ENCODE results near the gene LACRT. TPM values are rescaled to one million over a fixed set of nuclear protein-coding genes. Genes with fewer than 3 reads are reported as not detected.

LACRT gene
- total RNA-seq, 1 donor from 2014 or later: not detected

- no peak for DNase-seq (ENCODE audit: low read depth, low spot score)
- Mint-ChIP-seq H3K36me3 (ENCODE audit: low read depth) (no peaks in the 10 kb centered on the region), H3K9me3 (no peaks in the 10 kb centered on the region), H3K4me1 (no peaks in the 10 kb centered on the region), H3K27me3 (ENCODE audit: low read depth) (peaks cover 53% of the 10 kb centered on the region), H3K27ac (ENCODE audit: unreplicated experiment) (no peak overlapping the region), H3K4me3 (no peak overlapping the region)
- TF ChIP-seq, protein P1, sequence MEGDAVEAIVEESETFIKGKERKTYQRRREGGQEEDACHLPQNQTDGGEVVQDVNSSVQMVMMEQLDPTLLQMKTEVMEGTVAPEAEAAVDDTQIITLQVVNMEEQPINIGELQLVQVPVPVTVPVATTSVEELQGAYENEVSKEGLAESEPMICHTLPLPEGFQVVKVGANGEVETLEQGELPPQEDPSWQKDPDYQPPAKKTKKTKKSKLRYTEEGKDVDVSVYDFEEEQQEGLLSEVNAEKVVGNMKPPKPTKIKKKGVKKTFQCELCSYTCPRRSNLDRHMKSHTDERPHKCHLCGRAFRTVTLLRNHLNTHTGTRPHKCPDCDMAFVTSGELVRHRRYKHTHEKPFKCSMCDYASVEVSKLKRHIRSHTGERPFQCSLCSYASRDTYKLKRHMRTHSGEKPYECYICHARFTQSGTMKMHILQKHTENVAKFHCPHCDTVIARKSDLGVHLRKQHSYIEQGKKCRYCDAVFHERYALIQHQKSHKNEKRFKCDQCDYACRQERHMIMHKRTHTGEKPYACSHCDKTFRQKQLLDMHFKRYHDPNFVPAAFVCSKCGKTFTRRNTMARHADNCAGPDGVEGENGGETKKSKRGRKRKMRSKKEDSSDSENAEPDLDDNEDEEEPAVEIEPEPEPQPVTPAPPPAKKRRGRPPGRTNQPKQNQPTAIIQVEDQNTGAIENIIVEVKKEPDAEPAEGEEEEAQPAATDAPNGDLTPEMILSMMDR (conservative IDR thresholded peaks at IDR 0.05): no peak
These were observed 23.0 kb downstream of the LACRT start for GRCh38 chr12:54611715-54612149.

GRCh38 chr12:54608769-54609168, 25.9 kb downstream of the LACRT start:
- Mint-ChIP-seq H3K27me3 (ENCODE audit: low read depth) (peaks cover 32% of the 10 kb centered on the region), H3K4me1 (no peaks in the 10 kb centered on the region), H3K27ac (ENCODE audit: unreplicated experiment) (no peak overlapping the region), H3K9me3 (no peaks in the 10 kb centered on the region), H3K36me3 (ENCODE audit: low read depth) (no peaks in the 10 kb centered on the region), H3K4me3 (no peak overlapping the region)
- DNase-seq (ENCODE audit: low read depth, low spot score): no peak
- TF ChIP-seq, protein P1 (conservative IDR thresholded peaks at IDR 0.05): no peak

DNA sequence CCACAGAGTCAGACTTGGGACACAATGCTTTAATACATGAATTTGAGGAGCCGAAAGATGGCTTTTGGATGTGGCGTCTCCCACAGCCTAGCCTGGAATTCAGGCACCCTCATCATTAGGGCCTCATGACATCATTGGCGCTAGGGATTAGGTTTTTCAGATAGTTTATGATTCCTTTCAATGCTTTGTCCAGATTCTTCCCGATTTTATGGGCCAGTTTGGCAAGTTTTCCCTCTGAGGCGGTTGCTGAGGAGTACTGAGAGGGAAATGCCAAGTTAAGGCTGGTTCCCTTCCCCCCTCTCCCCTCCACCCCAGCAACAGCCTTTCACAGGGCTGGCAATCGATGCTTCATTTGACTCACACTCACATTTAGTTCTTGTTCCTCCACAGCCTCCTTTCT, 26.5 kb downstream of the LACRT start:
- no peak for DNase-seq (ENCODE audit: low read depth, low spot score)
- Mint-ChIP-seq H3K4me3 (no peak overlapping the region), H3K27me3 (ENCODE audit: low read depth) (peaks cover 30% of the 10 kb centered on the region), H3K36me3 (ENCODE audit: low read depth) (no peaks in the 10 kb centered on the region), H3K27ac (ENCODE audit: unreplicated experiment) (no peak overlapping the region), H3K9me3 (no peaks in the 10 kb centered on the region), H3K4me1 (no peaks in the 10 kb centered on the region)
- TF ChIP-seq, protein P1 (conservative IDR thresholded peaks at IDR 0.05): no peak

DNA sequence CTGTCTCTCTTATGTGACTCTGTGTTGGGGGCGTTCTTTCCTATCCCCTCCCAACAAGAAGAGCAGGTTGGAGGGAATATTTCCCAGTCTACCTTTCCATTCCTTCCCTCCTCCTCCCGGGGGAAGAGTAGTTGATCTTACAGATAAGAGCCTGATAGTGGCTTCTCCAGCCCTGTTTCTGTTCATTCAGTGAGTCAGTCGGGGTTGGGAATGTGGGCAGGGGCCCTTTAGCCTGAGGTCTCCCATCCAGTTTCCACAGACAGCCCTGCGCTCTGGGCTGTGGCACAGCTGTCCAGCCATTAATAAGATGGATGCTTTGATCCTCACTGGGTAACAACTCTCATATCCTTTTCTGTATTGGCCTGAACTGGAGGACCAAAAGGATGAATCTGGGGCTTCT, 28.1 kb downstream of the LACRT start:
- Mint-ChIP-seq H3K9me3 (no peaks in the 10 kb centered on the region), H3K27ac (ENCODE audit: unreplicated experiment) (no peak overlapping the region), H3K27me3 (ENCODE audit: low read depth) (peaks cover 27% of the 10 kb centered on the region), H3K36me3 (ENCODE audit: low read depth) (no peaks in the 10 kb centered on the region), H3K4me1 (no peaks in the 10 kb centered on the region), H3K4me3 (no peak overlapping the region)
- DNase-seq (ENCODE audit: low read depth, low spot score): no peak
- TF ChIP-seq, protein P1 (conservative IDR thresholded peaks at IDR 0.05): no peak

DNA sequence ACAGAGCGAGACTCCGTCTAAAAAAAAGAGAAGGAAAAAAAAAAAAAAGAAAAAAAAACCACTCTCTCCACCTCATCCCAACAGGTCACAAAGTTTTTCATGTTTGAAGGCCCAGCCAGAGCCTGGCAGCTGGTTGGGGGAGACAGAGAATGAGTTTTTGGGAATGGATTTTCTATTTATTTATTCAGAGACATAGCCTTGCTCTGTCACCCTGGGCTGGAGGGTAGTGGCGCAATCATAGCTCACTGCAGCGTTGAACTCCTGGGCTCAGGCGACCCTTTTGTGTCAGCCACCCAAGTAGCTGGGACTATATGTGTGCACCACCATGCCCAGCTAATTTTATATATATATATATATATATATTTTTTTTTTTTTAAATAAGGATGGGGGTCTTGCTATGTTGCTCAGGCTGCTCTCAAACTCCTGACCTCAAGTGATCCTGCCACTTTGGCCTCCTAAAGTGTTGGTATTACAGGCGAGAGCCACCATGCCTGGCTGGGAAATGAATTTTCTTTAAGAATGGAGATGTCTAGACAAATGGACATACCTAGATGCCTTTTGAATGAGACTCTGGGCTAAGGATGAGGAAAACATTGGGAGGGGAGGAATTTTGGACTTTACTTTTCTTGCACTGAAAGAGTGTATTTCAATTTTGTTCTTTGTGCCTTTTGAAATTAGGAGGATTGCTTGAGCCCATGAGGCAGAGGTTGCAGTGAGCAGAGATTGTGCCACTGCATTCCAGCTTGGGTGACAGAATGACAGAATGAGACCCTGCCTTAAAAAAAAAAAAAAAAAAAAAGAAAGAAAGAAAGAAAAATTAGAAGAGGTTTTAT, 29.3 kb downstream of the LACRT start:
- Mint-ChIP-seq H3K27ac (ENCODE audit: unreplicated experiment) (no peak overlapping the region), H3K4me1 (no peaks in the 10 kb centered on the region), H3K36me3 (ENCODE audit: low read depth) (no peaks in the 10 kb centered on the region), H3K9me3 (no peaks in the 10 kb centered on the region), H3K4me3 (no peak overlapping the region), H3K27me3 (ENCODE audit: low read depth) (peaks cover 24% of the 10 kb centered on the region)
- TF ChIP-seq, protein P1 (conservative IDR thresholded peaks at IDR 0.05): no peak
- no peak for DNase-seq (ENCODE audit: low read depth, low spot score)

Data from neural crest cell (in vitro differentiated cells).